Esophagus squamous epithelium (tissue), 5 donors: ENCODE data around the gene MGAT4C. TPM values are rescaled to one million over a fixed set of nuclear protein-coding genes. Genes with fewer than 3 reads are reported as not detected.

Experiments
- DNase-seq: peaks from one replicate; lab custom pipeline; 2025; lab: John Stamatoyannopoulos, UW
- H3K27ac ChIP-seq, 4 donors: fragments of 200-600 bp; sonication (generic); one replicate each; pipeline ENCODE4 v1.5.1; 2016 to 2019; ENCODE audit warnings: mild to moderate bottlenecking in 1 of 4
- H3K27me3 ChIP-seq, 4 donors: fragments of 200-600 bp; sonication (generic); 1 replicate in 3 of 4; 2 replicates in 1 of 4; pipeline versions ENCODE4 v1.5.1 to v1.6.0; 2017 to 2021; ENCODE audit warnings: antibody characterized with exemption in 1 of 4
- H3K36me3 ChIP-seq, 3 donors: fragments of 200-600 bp; sonication (generic); one replicate each; pipeline ENCODE4 v1.5.1; 2016 to 2019
- H3K4me1 ChIP-seq, 3 donors: fragments of 200-600 bp; sonication (generic); one replicate each; pipeline ENCODE4 v1.5.1; 2017 to 2019
- H3K4me3 ChIP-seq, 4 donors: fragments of 200-600 bp; sonication (generic); 1 replicate in 3 of 4; 2 replicates in 1 of 4; pipeline ENCODE4 v1.5.1; 2016 to 2019; ENCODE audit warnings: mild to moderate bottlenecking in 2 of 4, moderate library complexity in 1 of 4
- H3K9me3 ChIP-seq, 3 donors: fragments of 200-600 bp; sonication (generic); one replicate each; pipeline ENCODE4 v1.5.1; 2016 to 2019
- POLR2A ChIP-seq, 4 donors: fragments of 450-650 bp; IDR thresholded peaks; one replicate each; pipeline ENCODE4 v1.6.1; 2017; ENCODE audit warnings: antibody characterized with exemption in 4 of 4, mild to moderate bottlenecking in 4 of 4, moderate library complexity in 3 of 4
- WGBS, 2 donors: methylation state at CpG; one replicate each; pipeline ENCODE4 v1.1.5; 2018; 5-methylcytosine and 5-hydroxymethylcytosine counted together
- intact Hi-C: fragments of 100-400 bp; cut with DNase I; formaldehyde crosslinking; loops from one replicate; pipeline ENCODE4 v1.15.0; 2022
- total RNA-seq, 4 donors: library from RNA; depleted of rRNA; stranded (reverse); fragments of >200 nt; gene quantifications; one replicate each; pipeline ENCODE4 v1.1.0, GENCODE V29; 2016
- TF ChIP-seq, protein P1 (sequence below), 6 experiments: fragments of 450-650 bp in 4 of 6; fragments of 200-600 bp in 2 of 6; sonication (generic) in 2 of 6; IDR thresholded peaks; one replicate each; pipeline ENCODE4 v1.5.1; 2016 to 2019; ENCODE audit warnings: antibody characterized with exemption in 6 of 6, mild to moderate bottlenecking in 4 of 6, moderate library complexity in 4 of 6
- donor health status: DM: yes; HTN: yes; CAD: no.

The MGAT4C gene
- total RNA-seq, 4 donors from 2014 or later: under 0.01 TPM; not detected in 2

- TF ChIP-seq POLR2A (IDR thresholded peaks at IDR 0.05): no peak
- TF ChIP-seq, protein P1, sequence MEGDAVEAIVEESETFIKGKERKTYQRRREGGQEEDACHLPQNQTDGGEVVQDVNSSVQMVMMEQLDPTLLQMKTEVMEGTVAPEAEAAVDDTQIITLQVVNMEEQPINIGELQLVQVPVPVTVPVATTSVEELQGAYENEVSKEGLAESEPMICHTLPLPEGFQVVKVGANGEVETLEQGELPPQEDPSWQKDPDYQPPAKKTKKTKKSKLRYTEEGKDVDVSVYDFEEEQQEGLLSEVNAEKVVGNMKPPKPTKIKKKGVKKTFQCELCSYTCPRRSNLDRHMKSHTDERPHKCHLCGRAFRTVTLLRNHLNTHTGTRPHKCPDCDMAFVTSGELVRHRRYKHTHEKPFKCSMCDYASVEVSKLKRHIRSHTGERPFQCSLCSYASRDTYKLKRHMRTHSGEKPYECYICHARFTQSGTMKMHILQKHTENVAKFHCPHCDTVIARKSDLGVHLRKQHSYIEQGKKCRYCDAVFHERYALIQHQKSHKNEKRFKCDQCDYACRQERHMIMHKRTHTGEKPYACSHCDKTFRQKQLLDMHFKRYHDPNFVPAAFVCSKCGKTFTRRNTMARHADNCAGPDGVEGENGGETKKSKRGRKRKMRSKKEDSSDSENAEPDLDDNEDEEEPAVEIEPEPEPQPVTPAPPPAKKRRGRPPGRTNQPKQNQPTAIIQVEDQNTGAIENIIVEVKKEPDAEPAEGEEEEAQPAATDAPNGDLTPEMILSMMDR (IDR thresholded peaks at IDR 0.05): no peak
- intact Hi-C loops: no loop called here
- H3K4me3 ChIP-seq: no peak overlapping the region
- no peaks in the 10 kb centered on the region for H3K9me3 ChIP-seq
- no peak for DNase-seq
- no peaks in the 10 kb centered on the region for H3K36me3 ChIP-seq
- no peaks in the 10 kb centered on the region for H3K27me3 ChIP-seq
- H3K27ac ChIP-seq: no peak overlapping the region
- H3K4me1 ChIP-seq: no peaks in the 10 kb centered on the region
Observed at GRCh38 chr12:86006727-86007126, 249.5 kb downstream of the MGAT4C start.

GRCh38 chr12:85998074-85998473 is 258.1 kb downstream of the MGAT4C start:
- WGBS, 2 donors: 73 to 81% methylated on average over 2 of the region's 2 CpGs
- Histone ChIP-seq H3K4me3 (no peak overlapping the region), H3K27ac (no peak overlapping the region), H3K27me3 (no peaks in the 10 kb centered on the region), H3K4me1 (no peaks in the 10 kb centered on the region), H3K9me3 (peaks cover 0 to 23% (median 5%) of the 10 kb centered on the region in 3 donors), H3K36me3 (no peaks in the 10 kb centered on the region)
- TF ChIP-seq POLR2A (IDR thresholded peaks at IDR 0.05): no peak
- TF ChIP-seq, protein P1 (IDR thresholded peaks at IDR 0.05): no peak
- intact Hi-C loops: no loop called here
- no peak for DNase-seq

GRCh38 chr12:85996280-85996679 is 259.9 kb downstream of the MGAT4C start:
- intact Hi-C loops: no loop called here
- TF ChIP-seq, protein P1 (IDR thresholded peaks at IDR 0.05): no peak
- TF ChIP-seq POLR2A (IDR thresholded peaks at IDR 0.05): no peak
- no peak for DNase-seq
- Histone ChIP-seq H3K36me3 (no peaks in the 10 kb centered on the region), H3K27me3 (no peaks in the 10 kb centered on the region), H3K27ac (no peak overlapping the region), H3K4me1 (no peaks in the 10 kb centered on the region), H3K4me3 (no peak overlapping the region), H3K9me3 (peaks cover 0 to 40% (median 19%) of the 10 kb centered on the region in 3 donors)
- 66 to 67% methylated on average over 3 of the region's 3 CpGs for WGBS, 2 donors

GRCh38 chr12:85993746-85994145 is 262.4 kb downstream of the MGAT4C start:
- WGBS, 2 donors: 61 to 89% methylated on average over 3 of the region's 4 CpGs
- Histone ChIP-seq H3K4me3 (no peak overlapping the region), H3K36me3 (no peaks in the 10 kb centered on the region), H3K27ac (no peak overlapping the region), H3K9me3 (peaks cover 0 to 41% (median 16%) of the 10 kb centered on the region in 3 donors), H3K27me3 (no peaks in the 10 kb centered on the region), H3K4me1 (no peaks in the 10 kb centered on the region)
- intact Hi-C loops: no loop called here
- TF ChIP-seq, protein P1 (IDR thresholded peaks at IDR 0.05): no peak
- no peak for TF ChIP-seq POLR2A (IDR thresholded peaks at IDR 0.05)
- DNase-seq: no peak

GRCh38 chr12:85985996-85986395 is 270.2 kb downstream of the MGAT4C start:
- intact Hi-C loops: no loop called here
- Histone ChIP-seq H3K4me1 (no peaks in the 10 kb centered on the region), H3K9me3 (no peaks in the 10 kb centered on the region), H3K36me3 (no peaks in the 10 kb centered on the region), H3K27ac (no peak overlapping the region), H3K27me3 (no peaks in the 10 kb centered on the region), H3K4me3 (no peak overlapping the region)
- TF ChIP-seq, protein P1 (IDR thresholded peaks at IDR 0.05): no peak
- TF ChIP-seq POLR2A (IDR thresholded peaks at IDR 0.05): no peak
- DNase-seq: no peak
